HG02981 (cell line): ENCODE results near the gene YDJC.
A peak's percentile ranks its signal among the peaks of the same experiment; 100 is the strongest.
"Not testable (repeated sequence)": the region's sequence is repeated elsewhere in the genome, so short reads cannot be mapped to it uniquely, and the experiment has no call there.

ENCODE experiments used
- ATAC-seq: cut with Tn5 transposase; IDR thresholded peaks from one replicate; pipeline ENCODE4 v1.9.1; 2021; ENCODE audit warnings: mild to moderate bottlenecking, moderate library complexity; ENCODE audit not compliant: unreplicated experiment

Gene YDJC

DNA sequence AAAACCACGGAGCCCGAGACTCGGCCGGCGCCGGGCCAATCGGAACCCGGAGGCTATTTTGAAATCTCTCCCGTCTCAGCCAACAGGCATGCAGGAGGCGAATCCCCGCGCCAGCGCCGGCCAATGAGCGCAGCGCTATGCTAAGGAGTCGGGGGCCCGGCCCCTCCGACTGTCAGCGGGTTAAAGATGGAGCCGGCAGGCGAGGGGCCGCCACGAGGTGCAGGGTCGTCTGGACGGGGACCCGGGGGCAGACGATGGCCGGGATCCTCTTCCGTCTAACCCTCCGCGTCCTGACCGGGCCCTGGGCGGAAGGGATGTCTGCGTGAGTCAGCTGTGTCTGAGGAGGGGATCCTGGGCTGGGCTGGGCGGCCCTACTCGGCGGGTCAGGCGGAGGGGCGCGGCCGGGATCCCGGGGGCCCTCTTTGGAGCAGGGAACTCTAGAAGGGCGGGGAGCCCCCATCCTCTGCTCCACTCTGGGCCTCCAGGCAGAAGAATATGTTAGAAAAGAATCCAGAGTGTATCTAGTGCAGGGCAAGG lies 22.3 kb upstream of the YDJC start:
- ATAC-seq = peak; percentile 72

GRCh38 chr22:21651521-21652009 lies 21.7 kb upstream of the YDJC start:
- ATAC-seq = peak; percentile 24

- ATAC-seq = no peak
Observed at GRCh38 chr22:21650823-21651520, 21.1 kb upstream of the YDJC start.

DNA sequence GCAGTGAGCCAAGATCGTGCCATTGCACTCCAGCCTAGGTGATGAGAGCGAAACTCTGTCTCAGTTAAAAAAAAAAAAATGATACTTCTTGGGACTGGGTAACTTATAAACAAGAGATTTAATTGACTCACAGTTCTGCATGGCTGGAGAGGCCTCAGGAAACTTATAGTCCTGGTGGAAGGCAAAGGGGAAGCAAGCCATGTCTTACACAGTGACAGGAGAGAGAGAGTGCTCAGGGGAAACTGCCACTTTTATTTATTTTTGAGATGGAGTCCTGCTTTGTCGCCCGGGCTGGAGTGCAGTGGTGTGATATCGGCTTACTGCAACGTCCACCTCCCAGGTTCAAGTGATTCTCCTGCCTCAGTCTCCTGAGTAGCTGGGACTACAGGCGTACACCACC lies 20.5 kb upstream of the YDJC start:
- ATAC-seq = no peak

DNA sequence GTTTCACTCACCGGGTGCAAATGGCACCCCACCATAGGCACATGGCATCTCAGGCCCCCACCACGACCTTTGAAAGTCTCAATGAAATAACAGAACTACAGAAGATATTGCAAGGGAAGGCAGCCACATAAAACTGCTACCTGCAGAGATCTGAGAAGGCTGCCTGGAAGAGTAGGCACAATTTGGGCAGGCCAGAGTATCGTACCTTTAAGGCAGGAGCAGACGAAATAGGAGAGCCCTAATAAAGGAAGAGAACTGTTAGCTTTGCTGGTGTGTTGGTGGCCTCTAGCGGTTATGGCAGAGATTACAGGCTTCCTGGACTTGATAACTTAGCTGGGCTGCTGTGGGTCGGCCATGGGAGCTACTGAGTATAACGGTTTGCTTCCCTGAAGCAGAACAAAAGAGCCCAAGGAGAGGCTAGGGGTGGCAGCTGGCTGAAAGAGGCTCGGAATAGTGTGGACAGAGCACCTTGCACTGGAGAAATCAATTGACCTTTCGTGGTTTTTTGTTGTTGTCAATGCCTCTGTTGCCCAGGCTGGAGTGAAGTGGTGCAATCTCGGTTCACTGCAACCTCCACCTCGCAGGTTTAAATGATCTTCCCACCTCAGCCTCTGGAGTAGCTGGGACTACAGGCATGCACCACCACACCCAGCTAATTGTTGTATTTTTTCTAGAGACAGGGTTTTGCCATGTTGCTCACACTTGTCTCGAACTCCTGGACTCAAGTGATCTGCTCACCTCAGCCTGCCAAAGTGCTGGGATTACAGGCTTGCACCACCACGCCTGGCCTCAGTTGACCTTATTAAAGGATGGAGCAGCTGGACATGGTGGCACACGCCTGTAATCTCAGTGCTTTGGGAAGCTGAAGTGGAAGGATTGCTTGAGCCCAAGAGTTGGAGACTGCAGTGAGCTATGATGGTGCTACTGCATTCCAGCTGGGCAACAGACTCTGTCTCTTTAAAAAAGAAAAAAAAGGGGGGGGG lies 17.1 kb upstream of the YDJC start:
- no peak for ATAC-seq

DNA sequence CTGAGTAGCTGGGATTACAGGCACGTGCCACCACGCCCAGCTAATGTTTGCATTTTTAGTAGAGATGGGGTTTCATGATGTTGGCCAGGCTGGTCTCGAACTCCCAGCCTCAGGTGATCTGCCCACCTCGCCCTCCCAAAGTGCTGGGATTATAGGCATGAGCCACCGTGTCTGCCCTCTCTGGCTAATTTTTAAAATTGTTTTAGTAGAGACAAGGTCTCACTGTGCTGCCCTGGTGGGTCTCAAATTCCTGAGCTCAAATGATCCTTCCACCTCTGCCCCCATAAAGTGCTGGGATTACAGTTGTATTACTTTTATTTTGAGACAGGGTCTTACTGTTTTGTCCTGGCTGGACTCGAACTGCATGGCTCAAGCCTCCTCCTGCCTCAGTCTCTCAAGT lies 15.7 kb upstream of the YDJC start:
- ATAC-seq = not testable (repeated sequence)

DNA sequence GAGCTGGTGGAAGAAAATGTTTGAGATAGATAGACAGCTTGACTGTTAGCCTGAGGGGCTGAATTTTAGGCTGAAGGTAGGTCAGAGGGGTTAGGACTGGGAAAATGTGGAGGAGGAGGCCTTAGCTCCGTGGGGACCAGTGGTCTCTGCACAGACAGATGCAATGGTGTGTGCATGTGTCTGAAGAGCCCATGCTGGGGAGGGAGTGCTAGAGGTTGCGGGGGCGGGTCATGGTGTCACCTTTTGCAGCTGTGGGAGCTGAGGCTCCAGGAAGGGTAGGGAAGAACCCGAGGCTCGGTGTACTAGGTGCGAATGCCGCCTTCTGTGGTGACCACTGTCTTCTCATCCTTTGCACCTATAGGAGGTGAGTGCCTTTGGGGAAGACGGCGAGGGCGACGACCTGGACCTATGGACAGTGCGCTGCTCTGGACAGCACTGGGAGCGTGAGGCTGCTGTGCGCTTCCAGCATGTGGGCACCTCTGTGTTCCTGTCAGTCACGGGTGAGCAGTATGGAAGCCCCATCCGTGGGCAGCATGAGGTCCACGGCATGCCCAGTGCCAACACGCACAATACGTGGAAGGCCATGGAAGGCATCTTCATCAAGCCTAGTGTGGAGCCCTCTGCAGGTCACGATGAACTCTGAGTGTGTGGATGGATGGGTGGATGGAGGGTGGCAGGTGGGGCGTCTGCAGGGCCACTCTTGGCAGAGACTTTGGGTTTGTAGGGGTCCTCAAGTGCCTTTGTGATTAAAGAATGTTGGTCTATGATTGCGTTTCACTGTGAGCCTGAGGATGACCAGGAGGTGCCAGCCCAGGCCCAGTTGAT lies 13.9 kb upstream of the YDJC start:
- ATAC-seq = no peak

DNA sequence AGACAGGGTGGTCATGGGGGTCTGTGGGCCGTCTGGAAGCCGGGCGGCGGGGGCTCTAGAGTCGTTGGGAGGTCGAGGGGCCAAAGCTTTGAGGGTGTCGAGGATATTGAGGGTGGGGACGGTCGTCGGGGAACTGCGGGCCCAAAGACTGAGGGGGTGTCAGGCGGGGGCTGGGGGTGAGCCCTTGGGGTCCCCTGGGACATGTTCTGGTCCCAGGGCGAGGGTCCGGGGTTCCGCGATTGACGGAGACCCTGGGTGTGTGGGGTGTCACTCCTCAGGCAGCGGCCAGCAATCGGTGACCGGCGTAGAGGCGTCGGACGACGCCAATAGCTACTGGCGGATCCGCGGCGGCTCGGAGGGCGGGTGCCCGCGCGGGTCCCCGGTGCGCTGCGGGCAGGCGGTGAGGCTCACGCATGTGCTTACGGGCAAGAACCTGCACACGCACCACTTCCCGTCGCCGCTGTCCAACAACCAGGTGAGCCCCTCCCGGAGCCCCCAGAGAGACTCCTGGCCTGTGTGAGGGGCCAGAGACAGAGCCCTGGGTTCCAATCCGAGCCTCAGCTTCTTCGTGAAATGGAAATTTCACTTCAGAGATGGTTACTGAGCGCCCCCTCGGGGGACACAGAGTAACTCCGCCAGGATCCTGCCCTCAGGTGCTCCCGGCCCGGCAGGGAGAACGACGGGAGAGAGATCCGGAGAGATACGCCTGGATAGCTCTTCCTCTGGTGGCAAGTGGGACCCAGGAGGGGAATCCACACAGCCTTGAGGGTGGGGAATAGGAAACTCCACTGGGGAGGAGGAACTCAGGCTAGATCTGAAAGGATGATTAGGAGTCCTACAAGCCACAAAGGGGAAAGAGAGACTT lies 13.0 kb upstream of the YDJC start:
- no peak for ATAC-seq

DNA sequence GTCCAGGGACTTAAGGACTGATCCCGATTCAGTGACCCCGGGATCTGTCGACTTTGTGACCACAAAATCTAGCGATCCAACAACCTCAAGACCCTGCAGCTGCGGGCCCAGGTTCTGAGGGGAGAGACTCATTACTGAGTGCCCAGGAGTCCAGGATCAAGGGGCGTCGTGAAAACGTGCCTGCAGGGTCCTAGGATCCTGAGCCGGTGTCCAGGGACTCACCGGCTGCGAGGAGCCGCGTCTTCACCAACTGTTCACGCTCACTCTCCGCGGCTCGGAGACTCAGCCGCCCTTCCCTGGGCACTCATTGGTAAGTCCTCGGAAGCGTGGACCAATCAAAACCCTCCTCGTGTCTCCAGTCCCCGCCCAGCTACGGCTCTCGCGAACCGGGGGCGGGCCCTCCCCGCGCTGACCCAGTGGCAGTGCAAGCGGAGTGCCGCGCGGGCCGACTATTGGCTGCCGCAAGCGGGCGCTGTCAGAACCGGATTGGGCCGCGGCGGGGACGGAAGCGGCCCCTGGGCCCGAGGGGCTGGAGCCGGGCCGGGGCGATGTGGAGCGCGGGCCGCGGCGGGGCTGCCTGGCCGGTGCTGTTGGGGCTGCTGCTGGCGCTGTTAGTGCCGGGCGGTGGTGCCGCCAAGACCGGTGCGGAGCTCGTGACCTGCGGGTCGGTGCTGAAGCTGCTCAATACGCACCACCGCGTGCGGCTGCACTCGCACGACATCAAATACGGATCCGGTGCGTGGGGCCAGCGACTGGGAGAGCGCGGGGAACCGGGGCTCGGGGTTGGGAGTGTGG lies 12.2 kb upstream of the YDJC start, which contains the start of gene SDF2L1:
TSS of gene SDF2L1 (plus strand) at position 514 of the 795 bp plus-strand sequence. CDS start at position 549, 35 bp downstream.
- ATAC-seq = peak; percentile 85

- ATAC-seq = no peak
Observed at GRCh38 chr22:21641417-21641788, 11.6 kb upstream of the YDJC start.

DNA sequence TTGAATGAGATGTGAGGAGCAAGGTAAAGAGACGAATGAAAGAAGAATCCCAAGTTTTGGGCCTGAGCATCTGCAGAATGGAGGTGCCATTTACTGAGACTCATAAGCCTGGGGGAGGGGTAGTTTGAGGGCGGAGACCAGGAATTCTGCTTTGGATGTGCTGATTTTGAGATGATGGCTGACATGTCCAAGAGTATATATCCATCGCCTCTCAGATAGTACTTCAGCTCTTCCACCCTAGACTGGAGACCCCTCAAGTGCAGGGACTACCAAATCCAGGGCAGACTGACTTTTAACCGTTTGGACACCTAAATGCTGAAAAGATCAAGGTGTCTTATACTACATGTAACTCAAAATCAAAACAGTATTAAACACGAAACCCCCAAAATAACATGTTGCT lies 11.0 kb upstream of the YDJC start:
- no peak for ATAC-seq

- ATAC-seq = no peak
Observed at GRCh38 chr22:21639359-21639758, 9.5 kb upstream of the YDJC start.

DNA sequence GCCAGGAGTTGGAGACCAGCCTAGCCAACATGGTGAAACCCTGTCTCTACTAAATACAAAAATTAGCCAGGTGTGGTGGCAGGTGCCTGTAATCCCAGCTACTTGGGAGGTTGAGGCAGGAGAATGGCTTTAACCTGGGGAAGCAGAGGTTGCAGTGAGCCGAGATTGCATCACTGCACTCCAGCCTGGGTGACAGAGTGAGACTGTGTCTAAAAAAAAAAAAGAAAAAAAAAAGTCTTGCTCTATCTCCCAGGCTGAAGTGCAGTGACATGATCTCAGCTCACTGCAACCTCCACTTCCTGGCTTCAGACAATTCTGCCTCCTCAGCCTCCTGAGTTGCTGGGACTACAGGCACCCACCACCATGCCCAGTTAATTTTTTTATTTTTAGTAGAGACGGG lies 7.6 kb upstream of the YDJC start:
- ATAC-seq = not testable (repeated sequence)

- ATAC-seq = no peak
Observed at GRCh38 chr22:21636629-21637218, 6.9 kb upstream of the YDJC start.

GRCh38 chr22:21635771-21636510 lies 6.1 kb upstream of the YDJC start:
- ATAC-seq = no peak

DNA sequence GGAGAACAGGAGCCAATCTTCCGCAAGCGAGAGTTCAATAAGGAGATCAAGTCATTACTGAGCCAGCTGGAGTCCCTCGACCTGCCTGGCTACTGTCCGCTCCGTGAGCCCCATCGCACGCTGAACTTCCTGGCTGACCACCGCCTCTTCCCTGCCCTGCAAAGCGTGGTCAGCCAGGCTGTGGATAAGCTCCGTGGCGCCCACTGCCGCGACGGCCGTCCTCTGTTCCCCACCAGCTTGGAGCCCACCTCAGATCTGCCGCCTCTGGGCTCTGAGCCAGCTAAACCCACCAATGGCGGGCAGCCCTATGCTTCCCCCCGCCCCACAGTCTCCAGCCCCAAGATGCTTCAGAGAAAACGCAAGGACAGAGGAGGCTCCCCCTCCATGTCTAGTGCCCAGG lies 5.0 kb upstream of the YDJC start:
- ATAC-seq = no peak

DNA sequence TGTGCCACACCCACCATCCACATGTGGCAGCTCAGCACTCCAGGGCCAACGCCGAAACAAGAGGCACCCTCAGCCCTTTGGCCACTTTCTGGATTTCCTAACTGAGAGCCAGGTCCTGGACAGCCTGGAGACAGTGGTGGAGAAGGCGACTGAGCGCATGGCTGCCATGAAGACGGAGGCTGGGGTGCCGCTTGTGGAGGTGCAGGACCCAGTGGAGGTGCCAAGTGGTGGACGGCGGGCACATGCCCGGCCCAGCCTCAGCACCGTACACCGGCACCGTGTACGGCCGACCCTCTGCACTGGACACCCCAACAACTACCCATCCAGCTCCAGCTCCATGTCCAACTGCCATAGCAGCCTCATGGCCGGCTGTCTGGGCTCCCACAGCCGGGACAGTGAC lies 4.3 kb upstream of the YDJC start:
- no peak for ATAC-seq

DNA sequence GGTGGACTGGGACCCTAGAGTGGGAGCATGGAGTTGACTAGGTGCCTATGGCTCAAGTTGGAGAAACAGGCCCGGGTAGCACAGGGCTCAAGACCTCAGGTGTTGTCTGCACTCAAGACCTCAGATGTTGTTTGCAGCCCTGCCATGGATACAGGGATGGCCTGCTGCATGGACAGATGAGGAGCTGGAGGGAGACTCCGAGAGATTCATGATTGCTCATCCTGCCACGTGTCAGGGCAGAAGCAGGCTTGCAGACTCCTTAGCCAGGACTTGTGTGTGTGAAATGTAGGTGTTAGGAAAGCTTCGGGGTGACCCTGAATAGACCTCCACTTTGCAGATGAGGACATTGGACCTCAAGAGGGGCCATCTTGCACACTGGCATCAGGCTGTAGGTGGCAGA lies 3.7 kb upstream of the YDJC start:
- no peak for ATAC-seq
